B cell (primary cell): ENCODE data around the gene RABGAP1L. TPM values are rescaled to one million over a fixed set of nuclear protein-coding genes. Genes with fewer than 3 reads are reported as not detected.

ENCODE experiments used
- ATAC-seq: fragments of 200-7000 bp; cut with Tn5 transposase; one replicate; pipeline ENCODE4 v1.10.0; 2021; ENCODE audit warnings: low read depth, mild to moderate bottlenecking, moderate number of reproducible peaks, moderate library complexity
- CTCF ChIA-PET: fragments of 350-600 bp; sonication (Branson Sonifier 250); formaldehyde crosslinking; loops from one replicate; lab custom pipeline; 2021; ENCODE audit warnings: antibody characterized with exemption, inconsistent platforms; lab: Charles Lee
- POLR2A ChIA-PET: fragments of 350-600 bp; sonication (Branson Sonifier 250); formaldehyde crosslinking; loops from one replicate; lab custom pipeline; 2021; ENCODE audit warnings: antibody characterized with exemption; lab: Charles Lee
- DNase-seq: peaks from one replicate; pipeline ENCODE4 v3.0.0; 2013
- H2AFZ ChIP-seq: 2 replicates; pipeline ENCODE4 v1.6.1; 2012; ENCODE audit warnings: mild to moderate bottlenecking, low read depth, low read length; ENCODE audit not compliant: insufficient read depth, poor library complexity, severe bottlenecking
- H3K27ac ChIP-seq, 2 donors: 1 replicate in 1 of 2; 2 replicates in 1 of 2; pipeline ENCODE4 v1.5.1; 2012 to 2013; ENCODE audit warnings: low read length in 2 of 2, mild to moderate bottlenecking in 2 of 2, moderate library complexity in 1 of 2
- H3K27me3 ChIP-seq, 4 experiments: fragments of 200-600 bp in 1 of 4; sonication (generic) in 1 of 4; replicated peaks in 1 of 4; 1 replicate in 2 of 4; 2 replicates in 2 of 4; pipeline versions ENCODE4 v1.6.1 to v1.7.0; 2013 to 2016; ENCODE audit warnings: low read length in 3 of 4, mild to moderate bottlenecking in 2 of 4, mixed read lengths in 1 of 4, moderate library complexity in 1 of 4; ENCODE audit not compliant: insufficient read depth in 4 of 4, control insufficient read depth in 3 of 4; ENCODE audit errors: control extremely low read depth in 1 of 4
- H3K36me3 ChIP-seq, 2 experiments: replicated peaks in 1 of 2; 1 replicate in 1 of 2; 2 replicates in 1 of 2; pipeline versions ENCODE4 v1.6.1 to v1.7.1; 2013; ENCODE audit warnings: low read length in 1 of 2; ENCODE audit not compliant: insufficient read depth in 2 of 2, control insufficient read depth in 1 of 2; ENCODE audit errors: control extremely low read depth in 1 of 2, extremely low read depth in 1 of 2
- H3K4me1 ChIP-seq, 2 donors: fragments of 200-600 bp in 1 of 2; sonication (generic) in 1 of 2; 1 replicate in 1 of 2; 2 replicates in 1 of 2; pipeline versions ENCODE4 v1.5.1 to v1.6.1; 2013 to 2017; ENCODE audit warnings: low read length in 2 of 2; ENCODE audit not compliant: control insufficient read depth in 2 of 2, insufficient read depth in 2 of 2
- H3K4me2 ChIP-seq: replicated peaks from 2 replicates; pipeline ENCODE3; 2012; ENCODE audit warnings: mild to moderate bottlenecking, low read depth, low read length; ENCODE audit not compliant: poor library complexity, severe bottlenecking
- H3K4me3 ChIP-seq, 5 experiments: fragments of 200-600 bp in 1 of 5; sonication (generic) in 1 of 5; 1 replicate in 3 of 5; 2 replicates in 2 of 5; pipeline versions ENCODE4 v1.5.1 to v1.7.0; 2011 to 2016; ENCODE audit warnings: low read length in 4 of 5, mild to moderate bottlenecking in 4 of 5, low read depth in 2 of 5, control low read depth in 1 of 5, moderate library complexity in 1 of 5; ENCODE audit not compliant: insufficient read depth in 1 of 5; ENCODE audit errors: control extremely low read depth in 1 of 5, extremely low read depth in 1 of 5
- H3K79me2 ChIP-seq: fragments of 200-600 bp; sonication (generic); one replicate; pipeline ENCODE4 v1.6.0; 2016; ENCODE audit warnings: low read length; ENCODE audit not compliant: control insufficient read depth, insufficient read depth
- H3K9ac ChIP-seq: fragments of 200-600 bp; sonication (generic); 2 replicates; pipeline ENCODE4 v1.6.1; 2017; ENCODE audit warnings: mild to moderate bottlenecking, low read length, moderate library complexity
- H3K9me3 ChIP-seq, 3 donors: one replicate each; pipeline versions ENCODE4 v1.6.1 to v1.7.1; 2013; ENCODE audit warnings: low read length in 2 of 3; ENCODE audit not compliant: control insufficient read depth in 2 of 3, insufficient read depth in 1 of 3; ENCODE audit errors: control extremely low read depth in 1 of 3
- H4K20me1 ChIP-seq: 2 replicates; pipeline ENCODE4 v1.6.0; 2012; ENCODE audit warnings: mild to moderate bottlenecking, low read length; ENCODE audit not compliant: insufficient read depth, control insufficient read depth, poor library complexity, severe bottlenecking
- H3K27ac Mint-ChIP-seq: one replicate; pipeline ENCODE4 v1.8.0; 2021; ENCODE audit warnings: mixed read lengths
- H3K27me3 Mint-ChIP-seq: one replicate; pipeline ENCODE4 v1.8.0; 2021; ENCODE audit warnings: mixed read lengths
- H3K4me1 Mint-ChIP-seq: one replicate; pipeline ENCODE4 v1.8.0; 2021; ENCODE audit warnings: mixed read lengths
- H3K4me3 Mint-ChIP-seq: one replicate; pipeline ENCODE4 v1.8.0; 2021; ENCODE audit warnings: mixed read lengths
- H3K9me3 Mint-ChIP-seq: one replicate; pipeline ENCODE4 v1.8.0; 2022; ENCODE audit warnings: mixed read lengths; ENCODE audit not compliant: insufficient read depth
- CTCF ChIP-seq: fragments of 200-600 bp; IDR thresholded peaks from one replicate; pipeline ENCODE4 v1.8.0; 2022; ENCODE audit warnings: antibody characterized with exemption, mild to moderate bottlenecking
- EZH2 ChIP-seq: IDR thresholded peaks from 2 replicates; pipeline ENCODE4 v1.6.1; 2012; ENCODE audit warnings: borderline replicate concordance, low read depth, mild to moderate bottlenecking, moderate library complexity, low read length; ENCODE audit not compliant: insufficient read depth, poor library complexity, severe bottlenecking
- WGBS: methylation state at CpG from one replicate; pipeline ENCODE4 v1.1.5; 2013; ENCODE audit warnings: missing lambda C conversion rate; ENCODE audit not compliant: insufficient coverage; 5-methylcytosine and 5-hydroxymethylcytosine counted together
- intact Hi-C: fragments of 100-400 bp; cut with micrococcal nuclease; formaldehyde crosslinking; loops from one replicate; pipeline ENCODE4 v1.10.0; 2022
- polyA plus RNA-seq: library from polyadenylated mRNA; depleted of rRNA; stranded (reverse); fragments of >200 nt; gene quantifications from 2 replicates; pipeline ENCODE4 v1.2.3, GENCODE V29; 2012
- total RNA-seq, 2 donors: library from RNA; stranded (reverse); fragments of 120-200 nt in 1 of 2; gene quantifications; 1 replicate in 1 of 2; 2 replicates in 1 of 2; pipeline versions ENCODE4 v1.2.3 to v1.2.4, GENCODE V29; 2013 to 2022

RABGAP1L gene
- total and polyA plus RNA-seq, 2 donors (not counting 1 experiment from before 2014, with no cell fraction given): 34.9 to 159 TPM

GRCh38 chr1:174999216-174999935 lies 840.1 kb downstream of the RABGAP1L start:
- no peaks in the 10 kb centered on the region for H3K9me3 Mint-ChIP-seq
- Histone ChIP-seq H3K9me3 (no peaks in the 10 kb centered on the region), H4K20me1 (peaks cover 13% of the 10 kb centered on the region), H3K4me3 (peak overlapping the region; percentile 73 to 93 (median 91)), H3K27ac (peak overlapping the region; percentile 99), H3K9ac (peak overlapping the region; percentile 99), H3K27me3 (no peaks in the 10 kb centered on the region), H3K4me2 (peak overlapping the region; percentile 91), H2AFZ (peak overlapping the region; percentile 77), H3K4me1 (peaks cover 22 to 23% of the 10 kb centered on the region in 2 donors), H3K79me2 (peaks cover 44% of the 10 kb centered on the region), H3K36me3 (peaks cover 0 to 1% of the 10 kb centered on the region in 2 experiments)
- peaks cover 36% of the 10 kb centered on the region for H3K4me1 Mint-ChIP-seq
- ATAC-seq (peak; percentile 73), DNase-seq (peak; percentile 100)
- ChIA-PET CTCF (interaction anchor here (0.7 to 4.2 kb wide), 24 partner anchors 10 to 737 kb away, joined by 3 to 22 read pairs (median 4); partner anchors contain the start of gene MRPS14), POLR2A (interaction anchor here (0.8 to 3.3 kb wide), 19 partner anchors 9 to 1522 kb away, joined by 3 to 57 read pairs (median 5); partner anchors contain the start of genes MRPS14, PRDX6 and ZBTB37)
- no peaks in the 10 kb centered on the region for H3K27me3 Mint-ChIP-seq
- TF ChIP-seq EZH2 (no peak), CTCF (no peak)
- intact Hi-C loops: loop anchor here (1.0 to 10.0 kb wide), 6 partner anchors 24 to 1175 kb away; partner anchors contain the start of genes CENPL, DARS2, MRPS14 and RC3H1
- no peak overlapping the region for H3K27ac Mint-ChIP-seq
- WGBS: under 1% methylated on average over 58 of the region's 58 CpGs
- H3K4me3 Mint-ChIP-seq: no peak overlapping the region
